ENCODE data around the gene POLD1.
"Not testable (repeated sequence)": the region's sequence is repeated elsewhere in the genome, so short reads cannot be mapped to it uniquely, and the experiment has no call there.

The POLD1 gene

GRCh38 chr19:50341091-50341564, 43.0 kb upstream of the POLD1 start:
- no peak for TF ChIP-seq GABPA (IDR thresholded peaks at IDR 0.05; ENCODE audit: low read depth)
- no peaks in the 10 kb centered on the region for H3K27me3 ChIP-seq (ENCODE audit: insufficient read depth, poor library complexity, severe bottlenecking)
- H3K27ac ChIP-seq (replicated peaks): no peak overlapping the region
- peak; percentile 16 to 79 for DNase-seq (ENCODE audit: low read depth in 1 of 2, low spot score in 1 of 2)
- no peak overlapping the region for H3K4me3 ChIP-seq (replicated peaks; ENCODE audit: insufficient read depth, low read length)

GRCh38 chr19:50344661-50345318, 39.4 kb upstream of the POLD1 start:
- DNase-seq (ENCODE audit: low read depth in 1 of 2, low spot score in 1 of 2): no peak
- peak overlapping the region; percentile 34 for H3K4me3 ChIP-seq (replicated peaks; ENCODE audit: insufficient read depth, low read length)
- H3K27ac ChIP-seq (replicated peaks): no peak overlapping the region

GRCh38 chr19:50347089-50347581, 37.0 kb upstream of the POLD1 start:
- not testable (repeated sequence) for DNase-seq (ENCODE audit: low read depth in 1 of 2, low spot score in 1 of 2); H3K4me3 ChIP-seq (replicated peaks; ENCODE audit: insufficient read depth, low read length); H3K27ac ChIP-seq (replicated peaks); H3K27me3 ChIP-seq (ENCODE audit: insufficient read depth, poor library complexity, severe bottlenecking)

More at GRCh38 chr19:50344661-50345318, 39.4 kb upstream of the POLD1 start:
- H3K27me3 ChIP-seq (ENCODE audit: insufficient read depth, poor library complexity, severe bottlenecking): no peaks in the 10 kb centered on the region
- peak; percentile 12; the same call in 1 of the 2 replicates for TF ChIP-seq SPI1 (IDR thresholded peaks at IDR 0.05; ENCODE audit: borderline replicate concordance, low read depth)
- TF ChIP-seq GABPA (IDR thresholded peaks at IDR 0.05; ENCODE audit: low read depth): no peak
- TF ChIP-seq CTCF (IDR thresholded peaks at IDR 0.05; ENCODE audit: insufficient read depth, low read length): no peak
- no peak for TF ChIP-seq POLR2AphosphoS5 (IDR thresholded peaks at IDR 0.05; ENCODE audit: low read depth)

GRCh38 chr19:50349277-50350057, 34.7 kb upstream of the POLD1 start:
- Histone ChIP-seq H3K27me3 (ENCODE audit: insufficient read depth, poor library complexity, severe bottlenecking) (no peaks in the 10 kb centered on the region), H3K4me3 (replicated peaks; ENCODE audit: insufficient read depth, low read length) (no peak overlapping the region), H3K27ac (replicated peaks) (no peak overlapping the region)
- DNase-seq (ENCODE audit: low read depth in 1 of 2, low spot score in 1 of 2): no peak
- TF ChIP-seq POLR2AphosphoS5 (IDR thresholded peaks at IDR 0.05; ENCODE audit: low read depth) (no peak), REST (IDR thresholded peaks at IDR 0.05; ENCODE audit: insufficient replicate concordance, low read depth) (no peak), CTCF (IDR thresholded peaks at IDR 0.05; ENCODE audit: insufficient read depth, low read length) (no peak), SPI1 (IDR thresholded peaks at IDR 0.05; ENCODE audit: borderline replicate concordance, low read depth) (no peak), GABPA (IDR thresholded peaks at IDR 0.05; ENCODE audit: low read depth) (no peak)

- H3K27me3 ChIP-seq (ENCODE audit: insufficient read depth, poor library complexity, severe bottlenecking): no peaks in the 10 kb centered on the region
- no peak overlapping the region for H3K27ac ChIP-seq (replicated peaks)
- DNase-seq (ENCODE audit: low read depth in 1 of 2, low spot score in 1 of 2): no peak
- TF ChIP-seq CTCF (IDR thresholded peaks at IDR 0.05; ENCODE audit: insufficient read depth, low read length): no peak
- TF ChIP-seq GABPA (IDR thresholded peaks at IDR 0.05; ENCODE audit: low read depth): no peak
- TF ChIP-seq REST (IDR thresholded peaks at IDR 0.05; ENCODE audit: insufficient replicate concordance, low read depth): no peak
- no peak for TF ChIP-seq POLR2AphosphoS5 (IDR thresholded peaks at IDR 0.05; ENCODE audit: low read depth)
- no peak for TF ChIP-seq SPI1 (IDR thresholded peaks at IDR 0.05; ENCODE audit: borderline replicate concordance, low read depth)
- no peak overlapping the region for H3K4me3 ChIP-seq (replicated peaks; ENCODE audit: insufficient read depth, low read length)
Measured at GRCh38 chr19:50352242-50352641, 31.9 kb upstream of the POLD1 start.

GRCh38 chr19:50353487-50353880, 30.7 kb upstream of the POLD1 start:
- not testable (repeated sequence) for H3K4me3 ChIP-seq (replicated peaks; ENCODE audit: insufficient read depth, low read length); DNase-seq (ENCODE audit: low read depth in 1 of 2, low spot score in 1 of 2); H3K27ac ChIP-seq (replicated peaks)
- H3K27me3 ChIP-seq (ENCODE audit: insufficient read depth, poor library complexity, severe bottlenecking): peaks cover 10% of the 10 kb centered on the region

Measured in HL-60 (cell line).